Renal pelvis (tissue), 4 donors: ENCODE data around the gene AOAH. TPM values are rescaled to one million over a fixed set of nuclear protein-coding genes. Genes with fewer than 3 reads are reported as not detected.

ENCODE experiments used
- DNase-seq: peaks from one replicate; pipeline ENCODE4 v3.0.0-alpha.2; 2013
- polyA plus RNA-seq, 3 donors: library from polyadenylated mRNA; unstranded; fragments of 120-200 nt; gene quantifications; one replicate each; pipeline ENCODE4 v1.2.1, GENCODE V29; 2013; ENCODE audit not compliant: insufficient read length in 3 of 3

Gene AOAH
- polyA plus RNA-seq, 3 donors, result 2.7 to 3.4 (median 3.1) TPM

DNA sequence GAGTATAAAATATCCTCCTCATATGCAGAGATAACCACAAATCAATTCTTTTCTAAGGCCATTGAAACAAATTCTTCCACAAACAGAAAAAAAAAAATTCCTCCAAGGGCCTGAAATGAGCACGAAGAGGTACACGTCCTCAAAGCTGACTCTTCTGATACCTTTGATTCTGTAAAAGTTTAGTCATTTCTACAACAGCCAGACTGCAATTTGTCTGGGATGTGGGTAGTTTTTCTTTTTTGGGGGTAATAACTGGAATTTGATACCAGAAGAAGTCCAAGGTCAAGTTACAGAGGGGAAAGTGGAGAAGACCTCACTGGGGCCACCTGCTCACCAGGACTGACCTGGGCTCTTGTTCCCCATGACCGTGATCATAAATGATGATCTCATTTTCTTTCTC lies 121.8 kb downstream of the AOAH start:
- DNase-seq, result no peak

DNA sequence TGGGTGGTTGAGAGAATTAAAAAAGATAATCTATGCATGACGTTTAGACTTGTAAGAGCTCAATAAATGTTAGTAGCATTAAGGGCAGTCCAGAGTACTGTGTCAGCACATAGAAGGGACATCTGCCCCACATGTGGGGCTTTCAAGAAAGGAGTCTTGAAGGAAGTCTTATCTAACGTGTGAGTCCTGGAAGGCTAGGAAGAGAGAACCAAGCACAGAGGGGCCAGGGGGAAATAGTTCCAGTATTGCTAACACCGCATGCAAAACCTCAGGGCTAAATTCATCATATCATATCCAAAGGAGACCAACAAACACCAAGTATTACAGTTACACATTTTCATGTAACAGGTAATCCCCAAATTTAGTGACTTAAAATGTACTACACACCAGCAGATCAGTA lies 122.7 kb downstream of the AOAH start:
- DNase-seq, result no peak

DNA sequence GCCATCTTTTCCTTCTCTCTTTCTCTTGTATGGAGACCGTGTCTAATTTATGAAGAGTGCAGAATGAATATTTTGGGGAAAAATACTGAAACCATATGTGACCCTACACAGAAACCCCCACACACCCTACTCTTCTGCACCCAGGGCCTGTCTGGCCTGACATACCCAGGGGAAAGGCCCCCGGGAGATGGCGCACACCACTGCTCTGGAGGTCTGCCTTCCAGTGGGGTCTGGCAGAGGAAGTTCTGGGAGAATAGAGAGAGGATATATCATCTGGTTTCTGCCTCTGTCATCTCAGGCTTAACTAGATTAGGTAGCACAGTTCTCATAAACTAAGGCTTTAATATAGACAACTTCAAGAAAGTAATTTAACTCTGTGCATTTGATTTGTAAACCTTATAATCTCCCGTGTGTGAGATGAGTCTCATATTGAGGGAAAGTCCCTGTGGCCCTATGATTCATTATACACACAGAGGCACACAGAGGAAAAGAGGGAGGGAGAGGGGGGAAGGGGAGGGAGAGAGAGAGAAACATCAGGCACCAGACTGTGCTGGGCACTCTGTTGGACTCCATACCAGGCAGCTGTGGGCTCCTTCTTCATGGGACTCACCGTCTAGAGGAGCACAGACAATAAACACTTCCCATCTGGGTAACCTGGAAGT lies 123.3 kb downstream of the AOAH start:
- no peak for DNase-seq

DNA sequence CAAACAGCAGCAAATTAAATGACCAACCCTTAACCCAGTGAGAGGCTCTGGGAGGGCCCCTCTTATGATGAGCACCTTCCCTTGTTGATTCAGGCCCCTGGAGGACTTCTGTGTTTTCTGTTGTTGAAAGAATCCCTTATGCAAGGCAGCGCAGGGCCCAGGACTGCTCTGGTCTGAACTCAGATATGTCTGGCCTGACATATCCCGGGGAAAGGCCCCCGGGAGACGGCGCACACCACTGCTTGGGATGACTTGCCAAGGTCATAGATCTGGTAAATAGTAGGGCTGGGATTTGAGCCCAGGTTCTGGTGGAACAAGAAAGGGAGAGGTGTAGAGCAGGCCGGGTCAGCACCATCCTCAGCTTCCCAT lies 124.0 kb downstream of the AOAH start:
- DNase-seq, result no peak

DNA sequence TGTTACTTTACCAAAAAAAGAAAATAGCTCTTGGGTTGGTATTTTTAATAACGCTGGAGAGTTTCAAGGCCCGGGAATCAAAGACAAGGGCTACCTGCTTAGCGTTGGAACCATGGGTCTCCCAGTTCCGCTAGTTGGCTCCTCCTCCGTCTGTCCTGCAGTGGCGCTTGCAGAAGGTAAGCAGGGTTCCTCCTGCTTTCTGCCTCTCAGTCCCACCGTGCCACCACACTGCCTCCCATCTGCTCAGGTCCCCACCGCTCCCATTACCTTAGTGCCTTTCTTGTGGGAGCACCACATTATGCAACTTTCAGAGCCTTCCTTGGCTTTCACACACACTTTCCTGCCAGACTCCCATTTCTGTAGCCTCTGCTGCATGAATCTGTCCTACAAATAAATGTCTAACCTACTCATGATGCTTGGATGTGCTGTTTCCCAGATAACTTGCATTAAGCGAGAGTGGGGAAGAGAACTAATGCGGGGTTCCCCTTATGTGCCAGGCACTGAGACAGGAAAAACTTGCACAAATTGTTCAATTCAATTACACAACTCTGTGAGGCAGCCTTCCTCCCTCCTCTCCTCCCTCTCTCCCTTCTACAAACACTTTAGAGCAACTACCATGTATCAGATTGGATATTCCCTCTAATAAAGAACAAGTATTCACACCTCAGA lies 124.5 kb downstream of the AOAH start:
- DNase-seq, result no peak

DNA sequence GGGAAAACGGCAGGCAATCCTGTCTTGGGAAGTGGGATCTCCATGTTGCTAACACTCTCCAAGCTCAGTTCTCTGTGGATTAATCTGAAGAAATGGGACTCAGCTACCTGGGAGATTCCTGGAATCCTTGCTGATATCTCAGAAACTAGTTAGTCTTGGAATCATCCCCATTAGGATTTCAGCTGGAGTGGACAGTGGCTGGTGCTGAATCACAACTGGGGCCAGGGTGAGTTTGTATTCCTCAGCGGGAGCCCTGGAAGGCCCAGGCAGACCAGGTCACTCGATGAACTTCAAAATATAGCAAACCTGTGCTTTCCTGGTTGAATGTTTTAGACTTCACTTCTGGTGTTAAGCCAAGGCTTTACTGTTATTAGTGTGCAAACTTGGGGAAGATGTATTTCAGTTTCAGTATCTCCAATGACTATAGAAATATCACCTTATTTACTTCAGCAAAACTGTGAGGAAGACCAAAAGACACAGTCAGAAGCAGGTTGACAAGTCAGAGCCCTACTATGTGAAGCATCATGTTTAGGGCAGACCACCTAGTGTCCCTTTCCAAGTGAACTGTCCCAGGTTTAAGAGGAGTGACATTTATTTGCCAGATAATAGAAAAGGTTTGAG lies 126.1 kb downstream of the AOAH start:
- DNase-seq, result no peak

DNA sequence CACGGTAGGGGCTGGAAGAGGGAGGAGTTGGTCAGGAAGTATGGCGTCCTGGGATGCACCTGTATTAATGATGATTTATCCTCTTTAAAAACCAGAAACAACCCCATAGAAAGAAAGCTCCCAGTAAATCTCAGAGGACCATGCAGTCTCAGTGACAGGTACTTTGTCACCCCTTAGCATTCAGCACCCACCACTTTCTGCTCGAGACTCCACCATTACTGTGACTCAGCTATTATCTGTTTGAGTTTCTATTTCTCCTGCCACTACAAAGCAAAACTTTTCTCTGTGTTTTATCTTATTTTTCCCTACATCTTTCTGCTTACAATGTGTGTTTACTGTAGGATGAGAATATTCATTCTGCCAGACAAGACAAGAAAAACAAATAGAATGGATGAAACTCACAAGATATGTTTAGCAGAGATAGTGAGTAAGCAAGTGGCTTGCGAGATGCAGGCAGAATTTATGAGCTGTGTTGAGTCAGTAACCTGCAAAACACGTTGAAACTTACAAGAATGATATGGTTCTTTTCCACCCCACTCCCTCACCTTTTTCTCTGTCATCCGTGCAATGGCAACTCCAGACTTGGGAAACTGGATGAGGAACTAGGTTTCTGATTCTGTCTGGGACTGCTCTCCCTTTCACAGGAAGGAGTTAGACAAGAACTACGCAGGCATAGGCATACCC lies 127.1 kb downstream of the AOAH start:
- DNase-seq, result no peak

DNA sequence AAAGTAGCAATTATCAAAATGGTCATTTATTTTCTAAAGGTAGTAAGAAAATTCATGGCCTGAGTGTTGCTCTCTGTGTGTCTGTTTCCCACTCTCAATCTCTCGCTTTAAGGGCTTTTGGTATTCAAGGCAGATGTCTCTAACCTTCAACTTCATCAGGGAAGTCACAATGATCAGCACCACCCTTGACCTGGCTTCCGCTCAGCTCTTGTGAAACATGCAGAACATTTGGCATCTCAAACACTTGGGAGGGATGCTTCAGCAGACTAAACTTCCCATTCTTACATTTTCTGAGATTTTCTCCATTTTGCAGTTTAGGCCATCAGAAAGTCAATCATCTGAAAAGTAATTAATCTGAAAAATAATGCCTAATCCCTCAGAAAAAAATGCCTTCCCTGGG lies 129.8 kb downstream of the AOAH start:
- DNase-seq, result no peak

DNA sequence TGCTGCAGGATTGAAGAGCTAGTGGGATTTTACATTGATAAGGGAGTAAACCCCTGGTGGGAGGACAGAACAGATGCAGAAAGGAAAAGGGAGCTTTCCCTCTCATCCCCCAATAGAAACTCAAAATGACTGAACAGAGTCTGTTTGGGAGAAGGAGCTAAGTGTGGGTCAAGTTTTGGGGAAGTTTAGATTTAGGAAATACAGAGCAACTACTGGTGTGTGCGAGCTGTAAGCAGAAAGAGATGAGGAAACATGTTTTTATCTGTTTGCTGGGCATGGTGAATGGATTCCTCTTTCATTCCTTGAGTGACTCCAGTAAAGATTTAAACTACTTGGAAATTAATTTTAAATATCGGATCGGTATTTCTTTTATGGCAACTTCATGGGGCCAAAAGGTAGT lies 132.7 kb downstream of the AOAH start:
- no peak for DNase-seq

DNA sequence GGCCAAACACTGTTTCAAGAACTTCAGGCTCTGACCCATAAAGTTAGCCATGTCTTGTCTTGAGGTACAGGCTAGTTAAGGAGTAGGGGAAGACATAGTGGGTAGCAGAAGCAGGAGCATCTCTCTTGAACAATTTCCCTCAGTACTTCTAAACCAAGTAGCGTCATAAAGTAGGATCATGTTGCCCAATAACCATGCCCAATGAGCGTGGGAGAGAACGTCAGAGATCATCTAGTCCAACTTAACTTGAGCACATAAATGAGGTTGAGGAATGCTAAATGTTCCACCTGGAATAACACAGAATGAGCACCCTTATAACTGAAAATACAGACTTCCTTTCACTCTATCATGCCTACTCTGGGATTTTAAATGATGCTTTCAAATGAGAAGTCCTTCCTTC lies 134.9 kb downstream of the AOAH start:
- DNase-seq, result no peak

DNA sequence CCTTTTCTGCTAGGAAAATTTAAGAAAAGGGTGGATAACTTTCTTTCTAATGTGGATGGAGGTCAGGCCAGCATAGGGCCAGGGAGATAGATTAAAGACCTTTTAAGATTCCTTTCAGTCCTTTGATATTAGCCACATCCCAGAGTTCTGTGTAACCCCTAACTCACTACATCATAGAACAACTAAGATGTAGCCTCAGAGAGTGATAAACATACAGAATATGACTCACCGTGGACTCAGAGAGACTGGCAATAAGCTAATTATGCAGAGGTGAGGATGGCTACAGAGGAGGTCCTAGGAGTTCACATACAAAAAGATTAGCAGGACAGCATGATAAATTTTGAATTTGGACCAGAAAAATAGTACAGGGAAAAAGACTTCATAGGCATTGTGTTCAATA lies 141.0 kb downstream of the AOAH start:
- DNase-seq, result no peak

DNA sequence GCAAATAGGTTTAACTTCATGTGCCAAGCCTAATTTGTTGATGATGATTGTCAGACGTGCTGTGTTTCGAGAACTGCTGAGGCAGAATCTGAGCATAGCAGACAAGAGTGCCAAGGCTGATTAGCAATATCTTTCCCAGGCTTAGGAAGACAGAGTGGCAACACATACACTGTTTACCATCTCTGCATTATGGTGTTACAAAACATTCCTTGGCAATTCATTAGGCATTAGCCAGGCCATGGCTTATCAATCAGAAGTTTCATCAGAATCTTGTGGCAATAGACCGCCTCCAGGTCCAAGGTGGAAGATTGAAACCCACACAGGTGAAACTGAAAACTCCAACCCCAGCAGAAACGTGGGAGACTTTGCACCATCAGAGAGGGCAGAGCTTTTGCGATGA lies 148.5 kb downstream of the AOAH start:
- no peak for DNase-seq

DNA sequence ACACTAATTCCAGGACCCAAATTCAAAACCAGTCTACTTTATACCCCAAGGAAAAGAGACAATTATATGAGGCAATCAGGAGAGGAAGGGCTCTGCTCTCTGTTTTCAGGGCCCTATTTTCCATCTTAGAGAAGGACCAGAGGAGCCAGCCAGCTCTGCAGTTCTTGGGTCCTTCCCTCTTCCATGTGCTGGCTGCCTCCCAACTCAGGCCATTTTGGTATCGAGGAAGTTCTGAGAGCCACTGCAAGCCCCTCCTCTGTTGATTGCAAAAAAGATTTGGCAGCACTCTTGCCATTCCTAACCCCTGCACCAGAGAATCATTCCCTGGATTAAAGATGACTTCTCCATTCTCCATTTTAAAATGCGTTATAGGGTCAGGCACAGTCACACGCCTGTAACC lies 151.2 kb downstream of the AOAH start:
- no peak for DNase-seq

DNA sequence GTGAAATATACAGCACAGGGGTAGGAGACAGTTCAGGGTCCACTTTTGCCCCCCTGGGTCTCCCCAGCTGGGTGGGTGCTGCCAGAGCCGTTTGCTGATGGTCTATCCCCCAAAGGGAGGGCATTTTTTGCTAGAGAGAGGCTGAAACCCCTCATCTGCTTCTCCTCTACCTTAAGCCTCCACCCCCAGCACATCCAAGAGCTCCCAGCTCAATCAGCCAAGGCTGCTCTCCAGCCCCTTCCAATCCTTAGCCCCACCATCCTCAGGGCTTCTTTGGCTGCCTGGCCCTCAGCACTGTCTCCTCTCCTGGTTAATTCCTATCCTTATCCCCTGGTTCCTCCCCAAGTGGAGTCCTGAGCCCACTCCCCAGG lies 153.1 kb downstream of the AOAH start:
- DNase-seq, result no peak

DNA sequence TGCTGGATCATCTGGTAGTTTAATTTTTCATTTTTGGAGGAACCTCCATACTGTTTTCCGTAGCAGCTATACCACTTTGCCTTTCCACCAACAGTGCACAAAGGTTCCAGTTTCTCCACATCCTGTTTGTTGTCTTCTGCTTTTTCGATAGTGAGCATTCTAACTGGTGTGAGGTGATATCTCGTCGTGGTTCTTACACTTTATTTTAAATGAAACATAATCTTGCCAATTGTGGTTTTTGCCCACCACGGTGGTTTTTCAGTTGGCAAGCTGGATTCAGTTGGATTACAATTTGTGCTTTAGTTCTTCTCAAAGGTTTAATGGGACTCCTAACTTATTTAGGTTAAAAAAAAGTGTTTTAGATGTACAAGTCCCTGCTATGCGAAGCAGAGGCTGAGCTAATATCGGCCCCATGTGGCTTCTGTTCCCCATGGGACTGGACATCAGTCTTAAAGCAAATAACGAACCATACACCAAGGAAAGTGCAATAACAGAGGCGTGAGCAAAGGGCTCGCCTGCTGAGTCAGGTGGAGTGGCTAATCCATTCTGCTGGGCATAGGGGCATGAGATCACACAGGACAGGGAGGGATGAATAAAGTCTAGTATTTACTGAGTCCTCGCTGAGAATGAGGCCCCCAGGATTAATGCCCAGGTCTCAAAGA lies 153.6 kb downstream of the AOAH start:
- DNase-seq, result no peak

DNA sequence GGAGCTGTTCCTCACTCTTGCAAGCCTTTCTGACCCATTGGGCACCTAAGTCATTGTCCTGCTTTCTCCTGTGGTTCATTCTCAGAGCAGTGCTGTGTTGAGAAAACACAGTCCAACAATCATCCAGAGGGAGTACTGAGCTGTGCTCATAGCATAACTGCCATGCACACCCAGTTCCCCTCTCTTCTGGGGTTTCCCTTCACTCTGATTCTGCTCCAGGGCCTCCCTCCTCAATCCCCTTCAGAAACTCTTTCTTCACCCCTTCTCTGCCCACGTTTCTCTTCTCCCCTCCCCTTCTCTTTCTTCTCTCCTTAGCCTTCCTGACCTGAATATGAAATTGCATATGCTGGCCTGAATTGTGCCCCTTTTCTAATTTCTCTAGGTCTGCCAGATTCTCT lies 155.8 kb downstream of the AOAH start:
- no peak for DNase-seq

DNA sequence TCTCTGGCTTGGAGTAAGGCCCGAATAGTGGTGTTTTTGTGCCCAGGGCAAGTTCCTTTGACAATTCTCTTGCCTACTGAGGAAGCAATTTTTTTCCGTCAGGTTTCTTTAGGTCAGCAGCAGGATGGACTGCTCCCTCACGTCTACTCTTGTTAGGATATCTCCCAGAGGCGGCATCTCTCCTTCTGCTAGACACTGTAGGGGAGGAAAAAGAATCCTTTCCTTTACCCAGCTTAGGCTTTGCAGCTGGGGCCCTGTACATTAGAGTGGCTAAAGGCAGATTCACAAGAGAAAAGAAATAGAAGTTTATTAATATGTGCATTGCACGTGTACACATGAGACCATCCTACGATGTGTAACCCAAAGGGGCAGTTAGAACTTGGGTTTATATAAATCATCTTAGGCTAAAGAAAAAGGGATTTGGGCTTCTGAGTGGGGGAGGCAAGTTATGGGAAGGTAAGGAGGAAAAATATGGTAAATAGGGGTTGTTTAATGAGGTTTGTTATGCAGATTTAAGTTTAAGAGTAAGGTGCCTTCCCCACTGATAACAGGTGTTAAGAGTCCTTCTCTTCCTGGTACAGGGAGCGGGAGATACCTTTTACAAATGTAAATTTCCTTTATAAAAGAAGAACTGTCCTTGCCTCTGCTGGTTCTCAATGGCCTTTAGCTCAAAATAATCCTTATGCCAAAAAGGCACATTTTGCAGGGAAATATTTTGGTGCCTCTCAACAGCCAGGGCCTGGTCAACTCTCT lies 156.4 kb downstream of the AOAH start:
- DNase-seq, result no peak

DNA sequence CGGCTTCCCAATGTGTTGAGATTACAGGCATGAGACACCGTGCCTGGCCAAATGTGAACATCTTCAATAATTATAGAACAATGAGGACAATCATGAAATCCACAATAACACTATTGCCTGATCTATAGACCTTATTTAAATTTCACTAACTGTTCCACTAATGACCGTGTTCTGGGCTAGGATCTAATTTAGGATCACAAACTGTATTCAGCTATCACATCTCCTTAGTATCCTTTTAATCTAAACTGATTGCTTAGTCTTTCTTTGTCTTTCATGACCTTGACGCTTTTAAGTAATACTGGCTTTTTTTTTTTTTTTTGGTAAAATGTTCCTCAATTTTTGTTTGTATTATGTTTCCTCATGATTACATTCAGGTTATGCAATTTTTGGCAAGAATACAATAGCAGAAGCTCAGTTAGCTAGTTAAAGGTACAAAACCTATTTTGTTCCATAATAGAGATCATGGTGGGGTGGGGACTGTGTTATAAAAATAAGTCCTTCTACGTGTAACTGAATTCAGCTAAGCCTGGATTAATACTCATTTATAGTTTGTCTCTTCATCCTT lies 158.4 kb downstream of the AOAH start:
- DNase-seq, result no peak

DNA sequence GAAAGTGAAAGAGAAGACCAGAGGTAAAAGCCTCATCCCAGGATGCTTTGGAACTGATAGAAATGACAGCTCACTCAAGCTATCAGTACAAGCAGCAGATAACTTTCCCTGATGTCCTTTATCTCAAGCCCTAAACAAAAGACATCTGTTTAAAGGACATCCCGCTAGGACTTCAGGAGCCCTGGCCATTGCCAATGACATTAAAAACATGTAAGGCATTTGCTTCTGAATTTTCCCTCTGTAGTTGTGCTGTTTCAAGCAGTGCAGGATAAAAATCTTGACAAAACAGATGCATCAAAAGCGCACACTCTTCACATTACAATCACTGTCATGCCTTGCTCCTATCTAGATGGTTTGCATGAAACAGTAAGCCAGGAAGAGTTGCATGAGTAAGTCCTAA lies 159.8 kb downstream of the AOAH start:
- no peak for DNase-seq

DNA sequence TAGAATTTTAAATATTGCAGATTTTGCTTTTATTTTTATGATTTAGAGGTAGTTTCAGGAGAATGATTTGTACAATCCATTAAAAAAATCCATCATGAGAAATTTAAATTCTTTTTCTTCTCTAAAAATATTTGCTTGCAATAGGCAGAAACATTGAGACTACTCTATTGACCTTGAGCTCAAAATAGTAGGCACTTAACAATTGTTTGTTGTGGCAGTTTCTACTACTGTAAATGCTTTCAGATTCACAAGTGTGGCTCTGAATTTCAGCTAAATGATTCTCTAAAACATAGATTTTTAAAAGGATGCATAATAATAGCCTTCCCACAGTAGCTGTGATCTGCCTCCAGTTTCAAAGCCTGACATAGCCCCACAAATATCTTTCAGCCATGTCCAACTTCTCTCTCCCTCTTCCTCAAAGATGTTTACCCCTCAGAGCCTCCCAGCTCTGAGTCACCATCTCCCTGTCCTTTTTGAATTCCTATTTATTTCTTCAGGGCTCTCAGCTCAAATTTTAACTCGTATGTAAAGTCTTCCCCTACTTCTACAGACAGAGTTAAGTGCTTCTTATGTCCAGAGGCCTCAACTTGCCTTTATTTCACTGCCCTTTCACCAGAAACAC lies 160.5 kb downstream of the AOAH start:
- no peak for DNase-seq

DNA sequence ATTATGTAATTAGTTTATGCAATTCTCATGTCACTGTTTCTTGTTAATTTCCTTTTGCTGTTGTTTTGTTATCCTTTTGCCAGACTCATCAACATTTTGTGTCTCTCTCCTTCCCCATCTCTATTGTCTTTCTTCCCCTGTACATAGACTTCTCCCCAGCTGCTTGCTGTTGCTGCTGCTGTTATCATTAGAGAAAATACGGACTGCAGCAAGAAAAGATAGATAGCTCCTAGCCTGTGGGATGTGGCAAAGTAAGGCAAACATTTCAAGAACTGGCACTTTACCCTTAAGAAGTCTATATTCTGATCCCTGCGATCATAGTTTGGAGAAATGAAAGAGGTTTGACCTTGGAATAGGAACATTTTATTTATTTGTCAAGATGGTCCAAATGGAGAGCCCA lies 162.2 kb downstream of the AOAH start:
- DNase-seq, result no peak
